NB4 (cell line): ENCODE results near the gene ENGASE.

ENCODE experiments used
- POLR2A ChIP-seq: IDR thresholded peaks from 2 replicates; pipeline ENCODE4 v1.6.1; 2011; ENCODE audit warnings: mild to moderate bottlenecking; ENCODE audit not compliant: insufficient read length; ENCODE audit errors: extremely low read depth
- TF ChIP-seq, protein P1 (sequence below): IDR thresholded peaks from one replicate; pipeline ENCODE4 v1.5.1; 2012; ENCODE audit warnings: low read depth, low read length
- TF ChIP-seq, protein P2 (sequence below): IDR thresholded peaks from 2 replicates; pipeline ENCODE4 v1.6.1; 2011; ENCODE audit warnings: low read depth, low read length

DNA sequence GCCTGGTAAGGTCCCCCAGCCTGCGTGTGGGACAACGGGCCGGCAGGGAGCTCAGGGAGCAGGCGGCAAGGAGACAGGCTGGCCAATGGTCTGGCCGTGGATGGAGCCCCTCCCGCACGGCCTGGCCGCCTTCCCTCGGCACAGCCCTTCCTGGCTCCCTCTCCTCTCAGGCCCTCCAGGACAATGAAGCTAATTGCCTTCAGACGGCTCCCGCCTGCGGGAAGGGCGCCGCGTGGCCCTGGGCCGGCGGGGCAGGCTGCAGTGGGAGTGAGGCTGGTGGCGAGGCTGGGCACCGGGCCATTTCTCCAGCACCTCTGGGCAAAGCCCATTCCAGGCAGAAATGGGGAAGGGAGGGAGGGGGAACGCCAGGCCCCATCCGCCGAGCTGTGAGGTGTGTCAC, 50.9 kb downstream of the ENGASE start:
- TF ChIP-seq, protein P1, sequence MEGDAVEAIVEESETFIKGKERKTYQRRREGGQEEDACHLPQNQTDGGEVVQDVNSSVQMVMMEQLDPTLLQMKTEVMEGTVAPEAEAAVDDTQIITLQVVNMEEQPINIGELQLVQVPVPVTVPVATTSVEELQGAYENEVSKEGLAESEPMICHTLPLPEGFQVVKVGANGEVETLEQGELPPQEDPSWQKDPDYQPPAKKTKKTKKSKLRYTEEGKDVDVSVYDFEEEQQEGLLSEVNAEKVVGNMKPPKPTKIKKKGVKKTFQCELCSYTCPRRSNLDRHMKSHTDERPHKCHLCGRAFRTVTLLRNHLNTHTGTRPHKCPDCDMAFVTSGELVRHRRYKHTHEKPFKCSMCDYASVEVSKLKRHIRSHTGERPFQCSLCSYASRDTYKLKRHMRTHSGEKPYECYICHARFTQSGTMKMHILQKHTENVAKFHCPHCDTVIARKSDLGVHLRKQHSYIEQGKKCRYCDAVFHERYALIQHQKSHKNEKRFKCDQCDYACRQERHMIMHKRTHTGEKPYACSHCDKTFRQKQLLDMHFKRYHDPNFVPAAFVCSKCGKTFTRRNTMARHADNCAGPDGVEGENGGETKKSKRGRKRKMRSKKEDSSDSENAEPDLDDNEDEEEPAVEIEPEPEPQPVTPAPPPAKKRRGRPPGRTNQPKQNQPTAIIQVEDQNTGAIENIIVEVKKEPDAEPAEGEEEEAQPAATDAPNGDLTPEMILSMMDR, result no peak
- no peak for TF ChIP-seq POLR2A
- TF ChIP-seq, protein P2, sequence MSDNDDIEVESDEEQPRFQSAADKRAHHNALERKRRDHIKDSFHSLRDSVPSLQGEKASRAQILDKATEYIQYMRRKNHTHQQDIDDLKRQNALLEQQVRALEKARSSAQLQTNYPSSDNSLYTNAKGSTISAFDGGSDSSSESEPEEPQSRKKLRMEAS, result no peak
